Measurements from ENCODE around the gene CCL24. TPM values are rescaled to one million over a fixed set of nuclear protein-coding genes. Genes with fewer than 3 reads are reported as not detected.

The CCL24 gene
- total and polyA plus RNA-seq, 2 donors (not counting 3 experiments of a cell fraction or from before 2014, with no cell fraction given) = not detected

DNA sequence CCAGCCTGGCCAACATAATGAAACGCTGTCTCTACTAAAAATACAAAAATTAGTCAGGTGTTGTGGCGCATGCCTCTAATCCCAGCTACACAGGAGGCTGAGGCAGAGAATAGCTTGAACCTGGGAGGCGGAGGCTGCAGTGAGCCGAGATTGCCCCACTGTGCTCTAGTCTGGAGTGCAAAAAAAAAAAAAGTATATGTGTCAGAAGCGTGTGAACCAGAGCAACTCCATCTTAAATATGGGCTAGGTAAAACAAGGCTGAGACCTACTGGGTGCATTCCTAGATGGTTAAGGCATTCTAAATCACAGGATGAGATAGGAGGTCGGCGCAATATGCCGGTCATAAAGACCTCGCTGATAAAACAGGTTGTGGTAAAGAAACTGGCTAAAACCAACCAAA is 6.2 kb downstream of the CCL24 start:
- Histone ChIP-seq H3K27ac (ENCODE audit: insufficient read depth, low read depth, low read length) (no peak overlapping the region), H3K36me3 (ENCODE audit: control insufficient read depth in 2 of 2, extremely low read depth in 1 of 2, insufficient read depth in 2 of 2, low read length in 2 of 2) (no peaks in the 10 kb centered on the region), H3K9me3 (replicated peaks; ENCODE audit: control insufficient read depth, insufficient read depth, low read length) (no peaks in the 10 kb centered on the region), H3K4me1 (ENCODE audit: control insufficient read depth, extremely low read depth, insufficient read depth, low read length) (no peaks in the 10 kb centered on the region), H2AFZ (ENCODE audit: low read depth, low read length) (no peak overlapping the region), H3K9ac (replicated peaks; ENCODE audit: extremely low read depth, insufficient read depth, low read length) (no peak overlapping the region), H3K4me2 (ENCODE audit: insufficient read depth, low read length) (no peak overlapping the region), H4K20me1 (replicated peaks; ENCODE audit: control insufficient read depth, extremely low read depth, insufficient read depth, low read length) (no peaks in the 10 kb centered on the region), H3K79me2 (ENCODE audit: control insufficient read depth, insufficient read depth, low read length) (no peaks in the 10 kb centered on the region), H3K4me3 (replicated peaks in 1 of 3; ENCODE audit: insufficient read depth in 1 of 3, low read depth in 1 of 3, low read length in 3 of 3) (no peak overlapping the region), H3K9me1 (replicated peaks; ENCODE audit: control insufficient read depth, extremely low read depth, insufficient read depth, low read length) (no peaks in the 10 kb centered on the region), H3K27me3 (ENCODE audit: control insufficient read depth in 2 of 2, insufficient read depth in 2 of 2, low read length in 2 of 2) (no peaks in the 10 kb centered on the region)
- DNase-seq (ENCODE audit: low read depth, low spot score) (no peak), FAIRE-seq (no peak)
- BruUV-seq (replicated peaks) = no TSS peak
- intact Hi-C loops (cut with micrococcal nuclease) = no loop called here
- TF ChIP-seq, protein P1, sequence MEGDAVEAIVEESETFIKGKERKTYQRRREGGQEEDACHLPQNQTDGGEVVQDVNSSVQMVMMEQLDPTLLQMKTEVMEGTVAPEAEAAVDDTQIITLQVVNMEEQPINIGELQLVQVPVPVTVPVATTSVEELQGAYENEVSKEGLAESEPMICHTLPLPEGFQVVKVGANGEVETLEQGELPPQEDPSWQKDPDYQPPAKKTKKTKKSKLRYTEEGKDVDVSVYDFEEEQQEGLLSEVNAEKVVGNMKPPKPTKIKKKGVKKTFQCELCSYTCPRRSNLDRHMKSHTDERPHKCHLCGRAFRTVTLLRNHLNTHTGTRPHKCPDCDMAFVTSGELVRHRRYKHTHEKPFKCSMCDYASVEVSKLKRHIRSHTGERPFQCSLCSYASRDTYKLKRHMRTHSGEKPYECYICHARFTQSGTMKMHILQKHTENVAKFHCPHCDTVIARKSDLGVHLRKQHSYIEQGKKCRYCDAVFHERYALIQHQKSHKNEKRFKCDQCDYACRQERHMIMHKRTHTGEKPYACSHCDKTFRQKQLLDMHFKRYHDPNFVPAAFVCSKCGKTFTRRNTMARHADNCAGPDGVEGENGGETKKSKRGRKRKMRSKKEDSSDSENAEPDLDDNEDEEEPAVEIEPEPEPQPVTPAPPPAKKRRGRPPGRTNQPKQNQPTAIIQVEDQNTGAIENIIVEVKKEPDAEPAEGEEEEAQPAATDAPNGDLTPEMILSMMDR (IDR thresholded peaks at IDR 0.05; ENCODE audit: extremely low read depth in 1 of 2, insufficient read depth in 1 of 2, low read depth in 1 of 2, low read length in 2 of 2) = no peak
- TF ChIP-seq POLR2A (IDR thresholded peaks at IDR 0.05; ENCODE audit: low read depth, low read length) (no peak), FOS (IDR thresholded peaks at IDR 0.05; ENCODE audit: borderline replicate concordance, insufficient read depth, low read length) (no peak), GATA2 (IDR thresholded peaks at IDR 0.05; ENCODE audit: insufficient read depth, insufficient read length, low read depth, low read length) (no peak), JUN (IDR thresholded peaks at IDR 0.05; ENCODE audit: borderline replicate concordance, insufficient read depth, insufficient read length, low read depth) (no peak), POLR2AphosphoS5 (IDR thresholded peaks at IDR 0.05; ENCODE audit: insufficient read depth, low read depth, low read length) (no peak), EZH2 (IDR thresholded peaks at IDR 0.05; ENCODE audit: borderline replicate concordance, low read depth, low read length, severe bottlenecking) (no peak), MYC (IDR thresholded peaks at IDR 0.05; ENCODE audit: low read depth, low read length) (no peak)
- TF ChIP-seq, protein P2, sequence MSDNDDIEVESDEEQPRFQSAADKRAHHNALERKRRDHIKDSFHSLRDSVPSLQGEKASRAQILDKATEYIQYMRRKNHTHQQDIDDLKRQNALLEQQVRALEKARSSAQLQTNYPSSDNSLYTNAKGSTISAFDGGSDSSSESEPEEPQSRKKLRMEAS (IDR thresholded peaks at IDR 0.05; ENCODE audit: insufficient read depth, insufficient read length) = no peak
- ChIA-PET CTCF (no interaction called here), POLR2A (no interaction called here)
- dilution Hi-C loops (cut with MboI; ENCODE audit: extremely low pct_ligation_motif_present, low sequenced_read_pairs) = no loop called here

All from endothelial cell of umbilical vein (primary cell).